Endodermal cell (in vitro differentiated cells): ENCODE data around the gene WDR90. TPM values are rescaled to one million over a fixed set of nuclear protein-coding genes. Genes with fewer than 3 reads are reported as not detected.
A peak's percentile ranks its signal among the peaks of the same experiment; 100 is the strongest.

Experiments used
- DNase-seq: peaks from one replicate; pipeline ENCODE4 v3.0.0-alpha.2; 2017
- H3K27ac ChIP-seq: 2 replicates; pipeline ENCODE4 v1.5.1; 2013; ENCODE audit warnings: mild to moderate bottlenecking, low read depth, low read length, moderate library complexity
- H3K27me3 ChIP-seq: 2 replicates; pipeline ENCODE4 v1.6.1; 2013; ENCODE audit warnings: mild to moderate bottlenecking, low read length, moderate library complexity; ENCODE audit not compliant: insufficient read depth, control insufficient read depth, poor library complexity, severe bottlenecking
- H3K36me3 ChIP-seq: 2 replicates; pipeline ENCODE4 v1.7.0; 2013; ENCODE audit warnings: mild to moderate bottlenecking, low read length, moderate library complexity; ENCODE audit not compliant: control insufficient read depth, insufficient read depth
- H3K4me1 ChIP-seq: one replicate; pipeline ENCODE4 v1.7.0; 2013; ENCODE audit warnings: low read length; ENCODE audit not compliant: control insufficient read depth, insufficient read depth
- H3K4me3 ChIP-seq: 2 replicates; pipeline ENCODE4 v1.5.1; 2013; ENCODE audit warnings: mild to moderate bottlenecking, low read length, moderate library complexity
- H3K9ac ChIP-seq: 2 replicates; pipeline ENCODE4 v1.6.1; 2013; ENCODE audit warnings: mild to moderate bottlenecking, low read length, moderate library complexity; ENCODE audit not compliant: poor library complexity, severe bottlenecking; ENCODE audit errors: extremely low read depth
- H3K9me3 ChIP-seq: 2 replicates; pipeline ENCODE4 v1.6.1; 2013; ENCODE audit warnings: mild to moderate bottlenecking, low read length, moderate library complexity; ENCODE audit not compliant: control insufficient read depth
- H3K27ac Mint-ChIP-seq: 2 replicates; pipeline ENCODE4 v1.8.0; 2020; ENCODE audit warnings: mixed read lengths
- H3K27me3 Mint-ChIP-seq: 2 replicates; pipeline ENCODE4 v1.8.0; 2021; ENCODE audit warnings: mild to moderate bottlenecking, mixed read lengths; ENCODE audit not compliant: insufficient read depth
- H3K36me3 Mint-ChIP-seq: 2 replicates; pipeline ENCODE4 v1.8.0; 2020; ENCODE audit warnings: low read depth, mixed read lengths
- H3K4me1 Mint-ChIP-seq: 2 replicates; pipeline ENCODE4 v1.8.0; 2020; ENCODE audit warnings: mixed read lengths
- H3K4me3 Mint-ChIP-seq: 2 replicates; pipeline ENCODE4 v1.8.0; 2020; ENCODE audit warnings: mild to moderate bottlenecking, moderate library complexity, mixed read lengths
- H3K9me3 Mint-ChIP-seq: 2 replicates; pipeline ENCODE4 v1.8.0; 2020; ENCODE audit warnings: mild to moderate bottlenecking, mixed read lengths
- CTCF ChIP-seq: fragments of 200-600 bp; sonication (generic); conservative IDR thresholded peaks from 2 replicates; pipeline ENCODE4 v1.5.0; 2021; ENCODE audit warnings: antibody characterized with exemption, mild to moderate bottlenecking
- WGBS, 2 experiments: methylation state at CpG; one replicate each; pipeline versions ENCODE4 v1.1.5 to v1.1.7; 2013; ENCODE audit warnings: missing lambda C conversion rate in 2 of 2, mixed read lengths in 1 of 2; ENCODE audit not compliant: insufficient coverage in 1 of 2, insufficient read length in 1 of 2; 5-methylcytosine and 5-hydroxymethylcytosine counted together
- total RNA-seq, 2 donors: library from RNA; stranded (reverse); fragmentation: NEBNext Ultra II Directional in 1 of 2; extraction: Animal tissue kit (Norgen Biotek cat#: 25700) in 1 of 2; gene quantifications; 2 replicates in 1 of 2; 3 replicates in 1 of 2; pipeline ENCODE4 v1.2.1, GENCODE V29; 2021

WDR90 gene
- total RNA-seq, 2 donors from 2014 or later = 112 to 120 TPM

- Mint-ChIP-seq H3K4me3 (no peak overlapping the region), H3K9me3 (no peaks in the 10 kb centered on the region), H3K27me3 (peaks cover 94% of the 10 kb centered on the region), H3K36me3 (no peaks in the 10 kb centered on the region), H3K4me1 (no peaks in the 10 kb centered on the region), H3K27ac (no peak overlapping the region)
- no peak overlapping the region for H3K9ac ChIP-seq
- no peaks in the 10 kb centered on the region for H3K36me3 ChIP-seq
- H3K9me3 ChIP-seq = no peaks in the 10 kb centered on the region
- DNase-seq = no peak
- H3K4me3 ChIP-seq = no peak overlapping the region
- whole genome bisulfite sequencing, 2 experiments = 74 to 79% methylated on average over 12 to 19 of the region's 19 CpGs
- no peak for TF ChIP-seq CTCF
- no peak overlapping the region for H3K27ac ChIP-seq
- H3K27me3 ChIP-seq = peaks cover 97% of the 10 kb centered on the region
- H3K4me1 ChIP-seq = no peaks in the 10 kb centered on the region
These were observed 49.9 kb downstream of the WDR90 start for GRCh38 chr16:698911-699671.

DNA sequence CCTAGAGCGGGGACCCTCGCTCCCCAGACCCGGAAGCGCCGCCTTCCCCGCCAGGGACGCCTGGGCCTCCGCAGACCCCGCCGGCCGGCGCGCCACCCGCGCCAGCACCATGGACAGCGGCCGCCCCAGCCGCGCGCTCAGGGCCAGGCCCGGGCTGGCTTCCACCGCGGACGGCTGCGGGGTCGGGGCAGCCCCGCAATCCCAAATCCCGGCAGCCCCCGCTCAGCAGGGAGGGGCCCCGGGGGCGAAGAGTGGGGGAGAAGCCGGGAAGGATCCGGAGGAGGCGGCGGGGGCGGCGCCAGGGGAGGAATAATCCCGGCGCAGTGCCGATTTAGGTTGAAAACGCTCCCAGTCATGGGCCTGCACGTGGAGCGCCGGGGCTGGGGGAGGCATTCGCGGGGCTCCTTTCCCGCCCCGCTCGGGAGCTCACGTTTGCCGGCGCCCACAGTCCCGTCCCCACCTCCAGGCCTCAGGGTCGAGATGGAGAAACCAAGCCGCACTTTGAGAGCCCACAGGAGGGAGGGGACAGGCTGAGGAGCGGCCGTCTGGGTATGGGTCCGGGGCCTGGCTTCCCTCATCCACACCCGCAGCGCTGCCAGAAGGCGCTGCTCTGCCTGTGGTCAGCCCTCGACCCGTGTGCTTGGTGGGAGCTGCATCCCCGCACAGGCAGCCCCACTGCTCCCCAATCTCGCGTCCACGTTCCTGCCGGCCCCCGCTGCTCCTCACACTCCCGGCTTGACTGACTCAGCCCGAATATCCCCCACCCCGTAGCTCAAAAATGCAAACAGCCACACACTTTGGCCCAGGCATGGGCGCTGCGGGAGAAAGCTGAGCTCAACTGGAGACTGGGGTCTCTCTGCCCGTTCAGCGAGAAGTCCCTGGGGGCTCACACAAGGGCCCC is 51.8 kb downstream of the WDR90 start:
- 8 to 12% methylated on average over 27 to 76 of the region's 76 CpGs for WGBS, 2 experiments
- Histone ChIP-seq H3K36me3 (no peaks in the 10 kb centered on the region), H3K4me3 (no peak overlapping the region), H3K27me3 (peaks cover 90% of the 10 kb centered on the region), H3K9me3 (no peaks in the 10 kb centered on the region), H3K4me1 (no peaks in the 10 kb centered on the region), H3K27ac (no peak overlapping the region), H3K9ac (no peak overlapping the region)
- Mint-ChIP-seq H3K9me3 (no peaks in the 10 kb centered on the region), H3K4me1 (no peaks in the 10 kb centered on the region), H3K27me3 (peaks cover 87% of the 10 kb centered on the region), H3K4me3 (no peak overlapping the region), H3K27ac (no peak overlapping the region), H3K36me3 (no peaks in the 10 kb centered on the region)
- peak; percentile 91 for DNase-seq
- no peak for TF ChIP-seq CTCF

DNA sequence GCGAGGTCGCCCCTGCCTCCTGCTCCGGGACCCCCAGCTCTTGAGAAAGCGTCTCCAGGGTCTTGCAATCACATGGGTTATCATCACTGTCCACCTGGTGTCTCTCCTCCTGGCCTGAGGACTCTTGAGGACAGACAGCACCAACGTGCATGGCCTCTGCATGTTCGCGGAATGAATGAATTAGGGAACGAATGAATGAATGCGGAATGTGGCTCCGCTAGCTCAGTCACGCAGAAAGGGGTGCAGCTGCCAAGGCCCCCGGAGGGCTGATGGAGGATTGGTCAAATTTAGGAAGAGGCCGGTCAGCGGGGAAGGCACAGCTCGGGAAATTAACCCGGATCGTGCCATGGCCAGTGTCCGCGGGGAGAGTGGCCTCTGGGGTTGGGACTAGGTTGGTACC is 53.2 kb downstream of the WDR90 start:
- no peak overlapping the region for H3K9ac ChIP-seq
- 85% methylated on average over 15 to 19 of the region's 19 CpGs for WGBS, 2 experiments
- H3K4me1 Mint-ChIP-seq = no peaks in the 10 kb centered on the region
- H3K9me3 Mint-ChIP-seq = no peaks in the 10 kb centered on the region
- H3K27me3 ChIP-seq = peaks cover 92% of the 10 kb centered on the region
- no peaks in the 10 kb centered on the region for H3K4me1 ChIP-seq
- H3K4me3 ChIP-seq = no peak overlapping the region
- DNase-seq = no peak
- H3K27ac Mint-ChIP-seq = no peak overlapping the region
- no peaks in the 10 kb centered on the region for H3K36me3 Mint-ChIP-seq
- H3K9me3 ChIP-seq = no peaks in the 10 kb centered on the region
- no peak overlapping the region for H3K4me3 Mint-ChIP-seq
- TF ChIP-seq CTCF = no peak
- H3K36me3 ChIP-seq = no peaks in the 10 kb centered on the region
- H3K27ac ChIP-seq = no peak overlapping the region
- peaks cover 88% of the 10 kb centered on the region for H3K27me3 Mint-ChIP-seq
